Measurements from ENCODE around the gene TPR.

TPR gene

DNA sequence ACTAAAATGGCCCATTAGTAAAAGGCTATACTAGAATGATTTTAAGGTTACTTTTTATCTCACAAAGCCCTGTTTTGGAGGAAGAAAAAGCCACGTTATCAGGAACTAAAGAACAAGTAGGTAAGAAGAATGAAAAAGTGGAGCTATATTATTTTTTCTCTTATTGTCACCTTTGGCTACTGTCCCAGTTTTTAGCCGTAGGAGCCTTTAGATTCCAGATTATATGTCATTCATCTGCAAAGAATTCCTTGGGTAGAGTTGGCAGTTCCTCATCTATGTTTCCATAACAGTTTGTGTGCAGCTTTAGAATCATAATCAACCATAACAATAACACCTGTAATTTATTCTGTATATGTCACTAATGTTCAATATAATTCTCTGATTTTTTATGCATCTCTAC is 83.8 kb downstream of the TPR start:
- in situ Hi-C loops (cut with HindIII; ENCODE audit: low sequenced_read_pairs): no loop called here

DNA sequence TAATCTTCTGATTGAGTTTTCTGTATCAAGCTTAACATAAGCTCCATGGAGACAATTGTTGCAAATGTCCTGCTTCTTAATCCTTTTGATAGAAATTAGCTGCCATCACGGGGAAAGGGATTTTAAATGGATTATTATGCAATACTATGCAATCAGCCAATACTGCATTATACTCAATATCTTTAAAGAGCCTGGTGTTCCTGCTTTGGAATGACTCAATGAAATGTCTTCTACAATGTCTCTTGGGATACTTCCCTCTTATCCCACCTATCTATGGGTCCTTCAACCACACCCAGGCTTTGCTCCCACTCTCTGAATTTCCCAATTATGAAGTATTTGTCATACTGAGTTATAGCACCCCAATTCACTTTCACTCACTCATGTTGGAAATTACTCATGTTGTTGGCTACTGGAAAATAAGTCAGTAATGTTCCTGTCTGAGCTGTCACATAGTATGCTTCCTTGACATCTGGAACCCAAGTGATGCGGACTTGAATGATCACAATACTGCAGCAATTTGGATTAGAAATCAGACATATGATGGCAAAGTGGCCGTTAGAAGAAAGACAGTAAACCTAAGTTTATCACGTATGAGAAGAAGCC is 85.0 kb downstream of the TPR start:
- in situ Hi-C loops (cut with HindIII; ENCODE audit: low sequenced_read_pairs): no loop called here

DNA sequence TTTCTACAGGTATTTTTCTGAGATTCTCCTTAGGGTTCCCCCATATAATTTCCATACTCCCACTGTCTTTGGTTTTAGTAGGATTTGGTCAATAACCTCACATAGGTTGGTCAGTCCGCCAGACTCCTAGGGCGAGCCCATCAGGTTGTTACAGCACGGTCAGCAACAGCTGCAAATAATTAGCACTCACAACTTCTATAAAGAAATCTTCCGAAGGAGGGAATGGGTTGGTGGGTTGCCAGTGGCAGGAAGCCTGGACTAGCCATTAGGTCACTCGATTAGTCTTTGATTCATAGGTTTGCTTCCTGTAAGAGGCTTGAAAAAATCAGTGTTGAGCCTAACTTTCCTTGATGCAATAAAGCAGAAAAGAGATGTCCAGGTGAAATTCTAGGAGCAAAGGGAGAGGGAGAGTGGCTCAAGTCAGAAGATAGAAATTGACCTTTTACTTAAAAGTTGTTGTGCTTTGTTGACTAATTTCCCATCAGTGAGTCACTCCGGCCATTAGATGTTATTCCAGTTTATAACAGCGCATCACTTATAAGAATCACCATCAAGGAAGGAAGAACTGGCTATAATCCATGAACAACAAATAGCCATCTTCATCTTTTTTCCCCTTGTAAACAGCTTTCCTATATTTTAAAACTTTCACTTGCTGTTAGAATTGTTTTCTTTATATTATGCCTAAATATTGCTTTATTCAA is 88.3 kb downstream of the TPR start:
- in situ Hi-C loops (cut with HindIII; ENCODE audit: low sequenced_read_pairs): no loop called here

DNA sequence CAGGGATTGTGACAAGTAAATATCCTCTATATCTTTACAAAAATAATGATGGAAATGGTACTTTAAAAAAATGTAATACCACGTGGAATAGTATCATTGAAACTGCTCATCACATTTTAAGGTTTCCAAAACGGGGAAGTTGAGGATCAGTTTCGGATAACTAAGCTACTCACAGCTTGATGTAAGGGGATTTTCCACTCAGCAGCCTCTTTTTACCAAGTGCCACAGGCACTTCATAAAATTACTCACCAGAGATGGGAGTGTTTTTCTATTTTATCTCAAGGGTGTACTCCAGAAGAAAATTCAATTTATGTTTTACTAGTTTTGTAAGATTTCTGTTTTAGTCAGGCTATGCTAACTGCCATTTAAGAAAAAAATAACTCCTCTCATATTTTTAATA is 91.7 kb downstream of the TPR start:
- in situ Hi-C loops (cut with HindIII; ENCODE audit: low sequenced_read_pairs): no loop called here

DNA sequence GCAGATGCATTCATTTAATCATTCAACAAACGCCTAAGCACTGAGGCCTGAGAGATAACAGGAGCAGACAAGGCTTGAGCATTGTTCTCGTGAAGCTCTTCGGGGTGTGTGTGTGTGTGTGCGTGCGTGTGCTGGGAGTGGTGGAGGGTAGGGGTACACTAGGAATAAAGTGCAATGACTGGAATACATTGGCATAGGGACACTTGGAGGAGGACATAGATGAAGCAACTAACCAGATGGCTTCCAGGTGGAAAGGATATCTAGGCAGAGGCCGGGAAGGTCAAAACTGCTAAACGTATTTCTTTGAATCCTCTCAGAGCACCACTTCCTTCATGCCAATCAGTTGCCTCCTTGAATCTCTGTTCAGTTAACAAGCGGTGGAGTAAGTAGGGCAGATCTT is 92.6 kb downstream of the TPR start:
- in situ Hi-C loops (cut with HindIII; ENCODE audit: low sequenced_read_pairs): no loop called here

DNA sequence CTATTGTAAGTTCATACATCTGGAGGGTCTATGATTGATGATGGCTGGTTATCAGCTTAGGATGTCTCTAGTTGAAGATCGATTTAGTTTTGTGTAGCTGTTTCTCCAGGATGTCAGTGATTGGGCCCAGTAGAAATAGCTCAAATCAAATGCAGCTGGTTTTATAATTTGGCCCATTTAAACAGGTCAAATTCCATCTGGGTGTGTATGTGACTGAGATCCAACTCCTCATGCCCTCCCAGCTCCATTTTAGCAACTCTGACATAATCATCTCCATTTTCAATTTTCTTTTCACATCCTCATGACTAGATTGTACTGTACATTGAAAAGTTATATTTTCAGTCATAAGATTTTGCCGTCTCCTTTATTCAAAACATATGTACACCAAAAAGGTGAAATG is 99.2 kb downstream of the TPR start:
- in situ Hi-C loops (cut with HindIII; ENCODE audit: low sequenced_read_pairs): no loop called here

DNA sequence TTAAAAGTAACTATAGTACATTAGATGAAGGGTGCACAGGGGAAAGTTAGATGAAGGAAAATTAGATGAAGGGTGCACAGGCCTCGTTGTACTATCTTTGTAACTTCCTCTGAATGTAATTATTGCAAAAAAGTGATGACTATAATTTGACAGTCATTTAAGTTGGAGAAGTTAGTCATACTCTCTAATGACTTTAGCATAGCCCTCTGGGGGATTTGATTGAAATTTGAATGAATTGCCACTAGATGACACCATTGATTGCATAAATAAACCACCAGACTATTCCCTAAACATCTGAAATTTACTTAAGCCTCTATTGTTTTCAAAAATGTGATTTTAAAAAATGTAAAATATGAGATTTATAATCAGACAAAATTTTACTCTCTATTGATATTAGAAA is 102.6 kb downstream of the TPR start:
- in situ Hi-C loops (cut with HindIII; ENCODE audit: low sequenced_read_pairs): no loop called here

DNA sequence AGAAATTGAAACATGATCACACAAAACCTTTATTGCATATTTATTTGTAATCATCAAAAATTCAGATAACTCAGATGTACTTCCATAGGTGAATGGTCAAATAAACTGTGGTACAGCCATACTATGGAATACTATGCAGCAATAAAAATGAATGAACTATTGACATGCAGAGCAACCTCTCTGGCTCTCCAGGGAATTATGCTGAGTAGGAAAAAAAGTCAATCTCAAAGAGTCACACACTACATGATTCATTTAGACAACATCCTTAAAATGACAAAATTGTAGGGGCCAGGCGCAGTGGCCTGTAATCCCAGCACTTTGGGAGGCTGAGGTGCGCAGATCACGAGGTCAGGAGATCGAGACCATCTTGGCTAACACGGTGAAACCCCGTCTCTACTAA is 104.0 kb downstream of the TPR start:
- in situ Hi-C loops (cut with HindIII; ENCODE audit: low sequenced_read_pairs): no loop called here

Data from DLD1 (cell line).